Endodermal cell (in vitro differentiated cells): ENCODE measurements around the gene RAB3A. TPM values are rescaled to one million over a fixed set of nuclear protein-coding genes. Genes with fewer than 3 reads are reported as not detected.

Source experiments
- DNase-seq: peaks from one replicate; pipeline ENCODE4 v3.0.0-alpha.2; 2017
- H3K27ac ChIP-seq: 2 replicates; pipeline ENCODE4 v1.5.1; 2013; ENCODE audit warnings: mild to moderate bottlenecking, low read depth, low read length, moderate library complexity
- H3K27me3 ChIP-seq: 2 replicates; pipeline ENCODE4 v1.6.1; 2013; ENCODE audit warnings: mild to moderate bottlenecking, low read length, moderate library complexity; ENCODE audit not compliant: insufficient read depth, control insufficient read depth, poor library complexity, severe bottlenecking
- H3K36me3 ChIP-seq: 2 replicates; pipeline ENCODE4 v1.7.0; 2013; ENCODE audit warnings: mild to moderate bottlenecking, low read length, moderate library complexity; ENCODE audit not compliant: control insufficient read depth, insufficient read depth
- H3K4me1 ChIP-seq: one replicate; pipeline ENCODE4 v1.7.0; 2013; ENCODE audit warnings: low read length; ENCODE audit not compliant: control insufficient read depth, insufficient read depth
- H3K4me3 ChIP-seq: 2 replicates; pipeline ENCODE4 v1.5.1; 2013; ENCODE audit warnings: mild to moderate bottlenecking, low read length, moderate library complexity
- H3K9ac ChIP-seq: 2 replicates; pipeline ENCODE4 v1.6.1; 2013; ENCODE audit warnings: mild to moderate bottlenecking, low read length, moderate library complexity; ENCODE audit not compliant: poor library complexity, severe bottlenecking; ENCODE audit errors: extremely low read depth
- H3K9me3 ChIP-seq: 2 replicates; pipeline ENCODE4 v1.6.1; 2013; ENCODE audit warnings: mild to moderate bottlenecking, low read length, moderate library complexity; ENCODE audit not compliant: control insufficient read depth
- H3K27ac Mint-ChIP-seq: 2 replicates; pipeline ENCODE4 v1.8.0; 2020; ENCODE audit warnings: mixed read lengths
- H3K27me3 Mint-ChIP-seq: 2 replicates; pipeline ENCODE4 v1.8.0; 2021; ENCODE audit warnings: mild to moderate bottlenecking, mixed read lengths; ENCODE audit not compliant: insufficient read depth
- H3K36me3 Mint-ChIP-seq: 2 replicates; pipeline ENCODE4 v1.8.0; 2020; ENCODE audit warnings: low read depth, mixed read lengths
- H3K4me1 Mint-ChIP-seq: 2 replicates; pipeline ENCODE4 v1.8.0; 2020; ENCODE audit warnings: mixed read lengths
- H3K4me3 Mint-ChIP-seq: 2 replicates; pipeline ENCODE4 v1.8.0; 2020; ENCODE audit warnings: mild to moderate bottlenecking, moderate library complexity, mixed read lengths
- H3K9me3 Mint-ChIP-seq: 2 replicates; pipeline ENCODE4 v1.8.0; 2020; ENCODE audit warnings: mild to moderate bottlenecking, mixed read lengths
- WGBS, 2 experiments: methylation state at CpG; one replicate each; pipeline versions ENCODE4 v1.1.5 to v1.1.7; 2013; ENCODE audit warnings: missing lambda C conversion rate in 2 of 2, mixed read lengths in 1 of 2; ENCODE audit not compliant: insufficient coverage in 1 of 2, insufficient read length in 1 of 2; 5-methylcytosine and 5-hydroxymethylcytosine counted together
- total RNA-seq, 2 donors: library from RNA; stranded (reverse); fragmentation: NEBNext Ultra II Directional in 1 of 2; extraction: Animal tissue kit (Norgen Biotek cat#: 25700) in 1 of 2; gene quantifications; 2 replicates in 1 of 2; 3 replicates in 1 of 2; pipeline ENCODE4 v1.2.1, GENCODE V29; 2021
- TF ChIP-seq, protein P1 (sequence below): fragments of 200-600 bp; sonication (generic); conservative IDR thresholded peaks from 2 replicates; pipeline ENCODE4 v1.5.0; 2021; ENCODE audit warnings: antibody characterized with exemption, mild to moderate bottlenecking

Gene RAB3A
- total RNA-seq, 2 donors from 2014 or later: 3.6 to 3.9 TPM

DNA sequence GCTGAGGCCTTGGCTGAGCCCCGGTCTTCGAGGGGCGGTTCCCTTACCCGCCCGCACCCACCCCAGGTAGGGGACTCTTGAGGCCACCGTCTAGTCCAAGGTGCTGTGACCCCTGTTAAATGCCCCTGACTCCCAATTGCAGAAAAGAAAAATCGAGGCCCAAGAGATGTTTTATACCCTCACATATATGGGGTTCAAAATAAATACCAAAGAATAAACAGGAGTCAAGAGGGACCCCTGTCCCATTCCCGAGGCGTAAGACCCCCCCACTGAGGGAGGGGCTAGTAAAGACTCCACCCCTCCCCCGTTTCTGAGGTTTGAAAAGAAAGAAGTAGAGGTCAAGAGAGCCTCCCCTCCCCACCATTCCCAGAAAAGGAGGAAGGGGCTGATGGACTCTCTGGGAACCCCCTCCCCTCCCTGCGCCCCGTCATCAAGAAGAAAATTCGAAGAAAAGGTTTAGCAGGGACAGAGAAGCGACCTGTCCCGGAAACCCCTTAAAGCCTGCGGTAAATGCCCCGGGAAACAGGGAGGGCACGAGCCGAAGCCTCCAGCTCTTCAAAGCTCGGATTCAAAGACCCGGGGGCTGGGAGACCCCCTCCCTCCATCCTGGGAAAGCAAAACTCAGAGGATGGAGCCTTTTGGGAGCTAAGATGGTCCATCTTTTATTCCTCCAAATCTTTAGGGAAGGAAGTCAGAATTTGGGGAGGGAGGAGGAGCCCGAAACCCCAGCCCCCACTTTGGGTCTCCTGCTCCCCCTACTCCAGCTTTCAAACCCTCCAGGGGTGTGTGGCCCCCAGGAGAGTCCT is 755 bp upstream of the RAB3A start:
- 0 to 1% methylated on average over 14 to 21 of the region's 22 CpGs for WGBS, 2 experiments
- peak overlapping the region; percentile 91 for H3K27ac Mint-ChIP-seq
- peaks cover 6% of the 10 kb centered on the region for H3K4me1 Mint-ChIP-seq
- DNase-seq: peak; percentile 90
- H3K36me3 Mint-ChIP-seq: peaks cover 6% of the 10 kb centered on the region
- Histone ChIP-seq H3K36me3 (no peaks in the 10 kb centered on the region), H3K9me3 (no peaks in the 10 kb centered on the region), H3K27me3 (peaks cover 5% of the 10 kb centered on the region), H3K4me1 (no peaks in the 10 kb centered on the region), H3K9ac (peak overlapping the region; percentile 77), H3K4me3 (peak overlapping the region; percentile 87), H3K27ac (peak overlapping the region; percentile 86)
- H3K4me3 Mint-ChIP-seq: peak overlapping the region; percentile 78
- TF ChIP-seq, protein P1, sequence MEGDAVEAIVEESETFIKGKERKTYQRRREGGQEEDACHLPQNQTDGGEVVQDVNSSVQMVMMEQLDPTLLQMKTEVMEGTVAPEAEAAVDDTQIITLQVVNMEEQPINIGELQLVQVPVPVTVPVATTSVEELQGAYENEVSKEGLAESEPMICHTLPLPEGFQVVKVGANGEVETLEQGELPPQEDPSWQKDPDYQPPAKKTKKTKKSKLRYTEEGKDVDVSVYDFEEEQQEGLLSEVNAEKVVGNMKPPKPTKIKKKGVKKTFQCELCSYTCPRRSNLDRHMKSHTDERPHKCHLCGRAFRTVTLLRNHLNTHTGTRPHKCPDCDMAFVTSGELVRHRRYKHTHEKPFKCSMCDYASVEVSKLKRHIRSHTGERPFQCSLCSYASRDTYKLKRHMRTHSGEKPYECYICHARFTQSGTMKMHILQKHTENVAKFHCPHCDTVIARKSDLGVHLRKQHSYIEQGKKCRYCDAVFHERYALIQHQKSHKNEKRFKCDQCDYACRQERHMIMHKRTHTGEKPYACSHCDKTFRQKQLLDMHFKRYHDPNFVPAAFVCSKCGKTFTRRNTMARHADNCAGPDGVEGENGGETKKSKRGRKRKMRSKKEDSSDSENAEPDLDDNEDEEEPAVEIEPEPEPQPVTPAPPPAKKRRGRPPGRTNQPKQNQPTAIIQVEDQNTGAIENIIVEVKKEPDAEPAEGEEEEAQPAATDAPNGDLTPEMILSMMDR: no peak
- peaks cover 15% of the 10 kb centered on the region for H3K27me3 Mint-ChIP-seq
- H3K9me3 Mint-ChIP-seq: no peaks in the 10 kb centered on the region

DNA sequence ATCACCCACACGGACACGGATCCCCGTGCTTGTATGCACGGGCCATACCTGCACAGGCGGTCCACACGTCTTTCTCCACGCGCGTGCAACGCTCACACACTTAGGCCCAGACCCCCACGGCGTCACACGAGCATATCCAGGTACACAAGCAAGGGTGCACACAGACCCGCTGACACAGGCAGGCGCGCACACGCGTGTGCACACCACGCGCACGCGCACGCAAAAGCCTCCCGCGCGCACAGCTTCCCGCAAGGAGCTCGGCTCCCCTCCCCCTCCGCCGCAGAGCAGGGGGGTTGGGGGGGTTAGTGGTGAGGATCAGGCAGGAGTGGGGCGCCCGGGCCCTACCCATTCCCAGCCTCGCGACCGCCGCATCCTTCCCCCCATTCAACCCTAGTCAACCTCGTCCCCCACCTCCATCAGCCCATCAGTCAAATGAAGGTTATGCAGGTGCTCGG is 407 bp downstream of the RAB3A start:
- no peaks in the 10 kb centered on the region for H3K9me3 ChIP-seq
- 13 to 23% methylated on average over 14 to 34 of the region's 38 CpGs for WGBS, 2 experiments
- H3K4me3 Mint-ChIP-seq: peak overlapping the region; percentile 78
- TF ChIP-seq, protein P1: no peak
- no peaks in the 10 kb centered on the region for H3K4me1 ChIP-seq
- peak overlapping the region; percentile 20 for H3K9ac ChIP-seq
- peak overlapping the region; percentile 73 for H3K27ac Mint-ChIP-seq
- H3K4me3 ChIP-seq: peak overlapping the region; percentile 84
- H3K36me3 Mint-ChIP-seq: peaks cover 9% of the 10 kb centered on the region
- no peaks in the 10 kb centered on the region for H3K9me3 Mint-ChIP-seq
- H3K27me3 Mint-ChIP-seq: peaks cover 13% of the 10 kb centered on the region
- H3K27me3 ChIP-seq: peaks cover 5% of the 10 kb centered on the region
- no peaks in the 10 kb centered on the region for H3K36me3 ChIP-seq
- no peak overlapping the region for H3K27ac ChIP-seq
- no peak for DNase-seq
- H3K4me1 Mint-ChIP-seq: peaks cover 6% of the 10 kb centered on the region

DNA sequence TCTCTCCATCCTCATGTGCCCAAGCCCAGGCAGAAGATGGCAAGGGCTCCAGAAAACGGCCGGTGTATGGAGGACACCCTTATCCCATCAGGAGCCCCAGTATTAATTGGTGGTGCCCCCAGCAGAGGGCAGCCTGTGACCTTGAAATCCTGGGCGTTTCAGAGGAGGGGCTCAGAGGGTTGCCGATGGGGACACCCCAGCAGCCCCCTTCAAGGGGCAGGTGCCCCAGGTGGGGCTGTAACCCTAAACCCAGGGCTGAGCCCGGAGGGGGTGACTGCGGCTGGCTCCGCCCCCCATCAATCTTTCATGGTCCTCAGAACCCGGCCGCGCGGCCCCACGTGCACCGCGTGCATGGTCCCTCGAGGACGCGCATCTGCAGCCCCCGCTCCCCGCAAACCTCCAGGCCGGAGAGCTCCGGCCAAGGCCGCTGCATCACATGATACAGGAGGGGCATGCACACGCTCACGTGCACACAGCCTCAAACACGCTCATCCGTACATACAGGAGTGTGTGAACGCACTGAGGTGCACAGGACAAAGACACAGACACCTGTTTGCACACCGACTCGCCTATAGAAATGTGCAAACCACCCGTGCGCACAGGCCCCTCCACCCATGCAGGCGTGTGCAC is 949 bp downstream of the RAB3A start:
- no peaks in the 10 kb centered on the region for H3K36me3 ChIP-seq
- H3K9ac ChIP-seq: peak overlapping the region; percentile 20
- no peaks in the 10 kb centered on the region for H3K9me3 ChIP-seq
- H3K4me3 ChIP-seq: peak overlapping the region; percentile 84
- peaks cover 5% of the 10 kb centered on the region for H3K27me3 ChIP-seq
- peaks cover 13% of the 10 kb centered on the region for H3K27me3 Mint-ChIP-seq
- H3K4me3 Mint-ChIP-seq: peak overlapping the region; percentile 78
- peak overlapping the region; percentile 73 for H3K27ac Mint-ChIP-seq
- no peak overlapping the region for H3K27ac ChIP-seq
- WGBS, 2 experiments: 55 to 65% methylated on average over 23 to 32 of the region's 32 CpGs
- H3K36me3 Mint-ChIP-seq: peaks cover 13% of the 10 kb centered on the region
- TF ChIP-seq, protein P1: peak; percentile 63
- H3K4me1 ChIP-seq: no peaks in the 10 kb centered on the region
- H3K9me3 Mint-ChIP-seq: no peaks in the 10 kb centered on the region
- H3K4me1 Mint-ChIP-seq: peaks cover 6% of the 10 kb centered on the region
- peak; percentile 73 for DNase-seq
